Thoracic aorta (tissue), 2 donors: ENCODE data around the gene RAB1B. TPM values are rescaled to one million over a fixed set of nuclear protein-coding genes. Genes with fewer than 3 reads are reported as not detected.
"Not testable (repeated sequence)": the region's sequence is repeated elsewhere in the genome, so short reads cannot be mapped to it uniquely, and the experiment has no call there.

Experiments
- ATAC-seq: fragments of 150-250 bp; one replicate; pipeline ENCODE4 v1.8.0; 2017; ENCODE audit warnings: low read depth; ENCODE audit not compliant: insufficient number of reproducible peaks, low FRiP score
- DNase-seq: peaks from one replicate; pipeline ENCODE4 v3.0.0-alpha.2; 2020; ENCODE audit warnings: low spot score
- H3K27ac ChIP-seq, 2 donors: fragments of 200-600 bp; sonication (generic); 1 replicate in 1 of 2; 2 replicates in 1 of 2; pipeline ENCODE4 v1.5.1; 2016; ENCODE audit warnings: mild to moderate bottlenecking in 2 of 2, moderate library complexity in 2 of 2
- H3K27me3 ChIP-seq: fragments of 200-600 bp; sonication (generic); replicated peaks from 2 replicates; pipeline ENCODE4 v1.6.0; 2016; ENCODE audit warnings: mild to moderate bottlenecking; ENCODE audit not compliant: insufficient read depth
- H3K36me3 ChIP-seq: fragments of 200-600 bp; sonication (generic); one replicate; pipeline ENCODE4 v1.5.1; 2016
- H3K4me1 ChIP-seq, 2 donors: fragments of 200-600 bp; sonication (generic); 1 replicate in 1 of 2; 2 replicates in 1 of 2; pipeline versions ENCODE4 v1.5.1 to v1.6.0; 2016; ENCODE audit warnings: low read depth in 2 of 2, mild to moderate bottlenecking in 1 of 2; ENCODE audit not compliant: control insufficient read depth in 1 of 2
- H3K4me3 ChIP-seq: fragments of 200-600 bp; sonication (generic); 2 replicates; pipeline ENCODE4 v1.5.1; 2016; ENCODE audit warnings: mild to moderate bottlenecking
- H3K9me3 ChIP-seq: fragments of 200-600 bp; sonication (generic); 2 replicates; pipeline ENCODE4 v1.5.1; 2016
- total RNA-seq, 2 donors: library from RNA; depleted of rRNA; stranded (reverse); fragments of >200 nt; gene quantifications; one replicate each; pipeline versions ENCODE4 v1.1.0 to v1.2.3, GENCODE V29; 2016
- TF ChIP-seq, protein P1 (sequence below): fragments of 200-600 bp; sonication (generic); IDR thresholded peaks from one replicate; pipeline ENCODE4 v1.5.1; 2019; ENCODE audit warnings: antibody characterized with exemption

RAB1B gene
- total RNA-seq, 2 donors from 2014 or later: 57.2 to 96.0 TPM

- DNase-seq: no peak
- TF ChIP-seq, protein P1, sequence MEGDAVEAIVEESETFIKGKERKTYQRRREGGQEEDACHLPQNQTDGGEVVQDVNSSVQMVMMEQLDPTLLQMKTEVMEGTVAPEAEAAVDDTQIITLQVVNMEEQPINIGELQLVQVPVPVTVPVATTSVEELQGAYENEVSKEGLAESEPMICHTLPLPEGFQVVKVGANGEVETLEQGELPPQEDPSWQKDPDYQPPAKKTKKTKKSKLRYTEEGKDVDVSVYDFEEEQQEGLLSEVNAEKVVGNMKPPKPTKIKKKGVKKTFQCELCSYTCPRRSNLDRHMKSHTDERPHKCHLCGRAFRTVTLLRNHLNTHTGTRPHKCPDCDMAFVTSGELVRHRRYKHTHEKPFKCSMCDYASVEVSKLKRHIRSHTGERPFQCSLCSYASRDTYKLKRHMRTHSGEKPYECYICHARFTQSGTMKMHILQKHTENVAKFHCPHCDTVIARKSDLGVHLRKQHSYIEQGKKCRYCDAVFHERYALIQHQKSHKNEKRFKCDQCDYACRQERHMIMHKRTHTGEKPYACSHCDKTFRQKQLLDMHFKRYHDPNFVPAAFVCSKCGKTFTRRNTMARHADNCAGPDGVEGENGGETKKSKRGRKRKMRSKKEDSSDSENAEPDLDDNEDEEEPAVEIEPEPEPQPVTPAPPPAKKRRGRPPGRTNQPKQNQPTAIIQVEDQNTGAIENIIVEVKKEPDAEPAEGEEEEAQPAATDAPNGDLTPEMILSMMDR: no peak
- Histone ChIP-seq H3K4me1 (peaks cover 11 to 36% of the 10 kb centered on the region in 2 donors), H3K27ac (peak overlapping the region; percentile 7 to 9), H3K4me3 (peak overlapping the region; percentile 71), H3K36me3 (no peaks in the 10 kb centered on the region), H3K9me3 (no peaks in the 10 kb centered on the region), H3K27me3 (peaks cover 5% of the 10 kb centered on the region)
- ATAC-seq: peak; percentile 13
Measured at GRCh38 chr11:66317322-66317722, 48.9 kb downstream of the RAB1B start.

DNA sequence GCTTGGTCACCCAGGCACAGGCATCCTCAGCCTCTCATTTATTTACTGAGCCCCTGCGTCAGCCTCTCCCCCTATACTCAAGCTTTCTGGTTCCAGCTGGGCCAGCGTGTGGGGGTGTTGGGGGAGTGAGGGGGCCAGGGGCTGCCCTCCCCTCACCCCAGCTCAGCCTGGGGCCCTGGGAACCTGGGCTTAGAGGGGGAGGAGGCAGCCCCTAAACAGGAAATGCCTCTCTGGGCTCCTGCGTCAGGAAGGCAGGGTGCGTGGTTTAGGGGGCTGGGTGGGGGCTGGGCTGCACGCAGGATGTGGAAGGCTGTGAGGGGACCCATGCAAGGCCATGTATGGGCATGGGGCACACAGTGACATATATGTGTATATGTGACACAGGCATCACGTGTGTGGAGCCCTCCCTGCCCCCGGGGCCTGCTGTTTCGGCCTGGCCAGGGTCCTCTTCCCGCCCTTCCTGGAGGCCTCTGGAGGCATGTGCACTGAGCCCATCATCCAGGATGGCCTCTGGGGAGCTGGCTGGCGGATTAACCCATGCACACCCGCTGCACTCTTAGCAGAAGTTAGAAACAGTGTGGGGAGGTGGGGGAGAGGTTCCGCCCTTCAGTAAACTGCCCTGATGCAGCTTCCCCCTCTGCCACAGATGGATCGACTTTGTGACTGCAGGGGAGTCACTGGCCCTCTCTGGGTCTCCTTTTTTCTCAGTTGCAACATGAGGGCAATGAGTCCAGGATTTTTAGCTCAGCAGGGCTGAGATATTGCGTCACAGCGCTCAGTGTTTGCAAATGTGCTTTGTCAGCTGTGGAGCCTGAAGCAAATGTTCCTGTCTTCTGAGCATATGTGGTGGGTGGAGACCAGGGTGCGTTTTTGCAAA lies 49.5 kb downstream of the RAB1B start:
- H3K27me3 ChIP-seq: peaks cover 5% of the 10 kb centered on the region
- DNase-seq: no peak
- no peaks in the 10 kb centered on the region for H3K9me3 ChIP-seq
- H3K4me3 ChIP-seq: peak overlapping the region; percentile 71
- no peaks in the 10 kb centered on the region for H3K36me3 ChIP-seq
- H3K4me1 ChIP-seq: peaks cover 11 to 32% of the 10 kb centered on the region in 2 donors
- H3K27ac ChIP-seq: peak overlapping the region in 1 of 2 donors; percentile 9
- ATAC-seq: no peak
- TF ChIP-seq, protein P1: no peak

GRCh38 chr11:66318600-66318970 lies 50.1 kb downstream of the RAB1B start:
- H3K4me1 ChIP-seq: peaks cover 11 to 28% of the 10 kb centered on the region in 2 donors
- ATAC-seq: no peak
- H3K9me3 ChIP-seq: no peaks in the 10 kb centered on the region
- no peaks in the 10 kb centered on the region for H3K36me3 ChIP-seq
- peaks cover 5% of the 10 kb centered on the region for H3K27me3 ChIP-seq
- DNase-seq: no peak
- TF ChIP-seq, protein P1: no peak
- H3K4me3 ChIP-seq: no peak overlapping the region
- H3K27ac ChIP-seq: peak overlapping the region in 1 of 2 donors; percentile 9

GRCh38 chr11:66320289-66320688 lies 51.9 kb downstream of the RAB1B start:
- ATAC-seq, DNase-seq, H3K4me3 ChIP-seq, H3K9me3 ChIP-seq, H3K36me3 ChIP-seq, H3K27ac ChIP-seq, H3K27me3 ChIP-seq: not testable (repeated sequence)
- H3K4me1 ChIP-seq: peaks cover 11 to 28% of the 10 kb centered on the region in 2 donors

DNA sequence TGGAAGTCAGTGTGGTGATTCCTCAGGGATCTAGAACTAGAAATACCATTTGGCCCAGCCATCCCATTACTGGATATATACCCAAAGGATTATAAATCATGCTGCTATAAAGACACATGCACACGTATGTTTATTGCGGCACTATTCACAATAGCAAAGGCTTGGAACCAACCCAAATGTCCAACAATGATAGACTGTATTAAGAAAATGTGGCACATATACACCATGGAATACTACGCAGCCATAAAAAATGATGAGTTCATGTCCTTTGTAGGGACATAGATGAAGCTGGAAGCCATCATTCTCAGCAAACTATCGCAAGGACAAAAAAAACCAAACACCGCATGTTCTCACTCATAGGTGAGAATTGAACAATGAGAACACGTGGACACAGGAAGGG lies 52.3 kb downstream of the RAB1B start:
- H3K27ac ChIP-seq, DNase-seq, H3K36me3 ChIP-seq, ATAC-seq, H3K27me3 ChIP-seq, H3K9me3 ChIP-seq, H3K4me3 ChIP-seq: not testable (repeated sequence)
- peaks cover 11 to 24% of the 10 kb centered on the region in 2 donors for H3K4me1 ChIP-seq

DNA sequence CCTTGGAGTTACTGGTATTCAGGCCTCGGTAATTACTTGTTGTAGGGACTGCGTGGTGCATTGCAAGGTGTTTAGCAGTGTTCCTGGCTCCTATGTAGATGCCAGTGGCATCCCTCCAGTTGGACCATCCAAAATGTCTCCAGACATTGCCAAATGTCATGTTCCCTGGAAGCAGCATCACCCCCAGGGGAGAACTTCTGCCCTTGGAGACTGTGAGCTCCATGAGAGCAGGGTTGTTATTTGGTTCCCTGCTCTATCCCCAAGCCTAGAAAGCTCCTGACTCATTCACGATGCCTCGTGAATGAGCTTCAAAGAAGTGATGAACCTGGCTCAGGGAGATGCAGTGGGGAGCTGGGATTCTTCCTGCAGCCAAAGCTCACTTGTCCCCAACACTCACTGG lies 53.2 kb downstream of the RAB1B start:
- H3K9me3 ChIP-seq: no peaks in the 10 kb centered on the region
- TF ChIP-seq, protein P1: no peak

More for the DNA sequence above, 53.2 kb downstream of the RAB1B start:
- Histone ChIP-seq H3K27ac (no peak overlapping the region), H3K4me1 (peaks cover 8 to 18% of the 10 kb centered on the region in 2 donors), H3K4me3 (no peak overlapping the region), H3K27me3 (no peaks in the 10 kb centered on the region), H3K36me3 (no peaks in the 10 kb centered on the region)
- no peak for DNase-seq
- no peak for ATAC-seq
